ENCODE measurements around the gene ANXA2R.
"Not testable (repeated sequence)": the region's sequence is repeated elsewhere in the genome, so short reads cannot be mapped to it uniquely, and the experiment has no call there.

The ANXA2R gene

GRCh38 chr5:43036409-43036808 lies 3.7 kb downstream of the ANXA2R start:
- H3K4me3 ChIP-seq (ENCODE audit: low read depth, low read length): no peak overlapping the region

DNA sequence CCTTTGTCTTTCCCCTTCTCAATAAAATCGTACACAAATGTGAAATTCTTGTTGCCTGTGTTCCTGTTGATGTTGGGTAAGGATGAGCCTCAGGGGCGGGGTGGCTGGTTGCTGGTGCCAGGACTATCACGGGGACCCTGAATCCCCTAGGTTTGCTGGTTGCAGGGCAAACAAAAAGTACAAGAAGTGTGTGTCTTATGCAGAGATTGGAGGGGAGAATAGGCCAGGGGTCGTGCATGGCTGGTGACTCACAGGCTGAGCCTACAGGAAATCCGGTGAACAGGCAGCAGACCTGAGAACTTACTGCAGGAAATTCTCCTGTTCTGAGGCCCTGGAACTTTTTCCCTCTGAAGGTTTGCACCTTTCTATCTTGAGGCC lies 5.5 kb downstream of the ANXA2R start:
- H3K4me3 ChIP-seq (ENCODE audit: low read depth, low read length): no peak overlapping the region

- no peak overlapping the region for H3K4me3 ChIP-seq (ENCODE audit: low read depth, low read length)
Observed at GRCh38 chr5:43033841-43034590, 6.1 kb downstream of the ANXA2R start.

GRCh38 chr5:43027054-43027785 lies 12.9 kb downstream of the ANXA2R start:
- H3K4me3 ChIP-seq (ENCODE audit: low read depth, low read length): no peak overlapping the region

DNA sequence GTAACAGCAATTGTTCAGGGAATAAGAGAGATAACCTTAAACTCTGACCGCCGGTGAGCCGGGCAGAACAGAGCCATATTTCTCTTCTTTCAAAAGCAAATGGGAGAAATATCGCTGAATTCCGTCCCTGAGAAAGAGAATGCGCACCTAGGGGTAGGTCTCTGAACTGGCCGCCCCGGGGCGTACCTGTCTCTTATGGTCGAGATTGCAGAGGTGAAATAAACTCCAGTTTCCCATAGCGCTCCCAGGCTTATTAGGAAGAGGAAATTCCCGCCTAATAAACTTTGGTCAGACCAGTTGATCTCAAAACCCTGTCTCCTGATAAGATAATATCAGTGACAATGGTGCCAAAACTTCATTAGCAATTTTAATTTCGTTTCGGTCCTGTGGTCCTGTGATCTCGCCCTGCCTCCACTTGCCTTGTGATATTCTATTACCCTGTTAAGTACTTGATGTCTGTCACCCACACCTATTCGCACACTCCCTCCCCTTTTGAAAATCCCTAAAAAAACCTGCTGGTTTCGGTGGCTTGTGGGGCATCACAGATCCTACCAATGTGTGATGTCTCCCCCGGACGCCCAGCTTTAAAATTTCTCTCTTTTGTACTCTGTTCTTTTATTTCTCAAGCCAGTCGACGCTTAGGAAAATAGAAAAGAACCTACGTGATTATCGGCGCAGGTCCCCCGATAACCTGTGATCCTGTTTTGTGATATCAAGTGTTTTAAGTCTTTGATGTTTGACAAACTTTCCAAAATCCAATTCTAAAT lies 14.8 kb downstream of the ANXA2R start:
- not testable (repeated sequence) for H3K4me3 ChIP-seq (ENCODE audit: low read depth, low read length)

- no peak overlapping the region for H3K4me3 ChIP-seq (ENCODE audit: low read depth, low read length)
Observed at GRCh38 chr5:43024217-43024616, 15.9 kb downstream of the ANXA2R start.

- H3K4me3 ChIP-seq (ENCODE audit: low read depth, low read length): no peak overlapping the region
Observed at GRCh38 chr5:43021151-43021550, 19.0 kb downstream of the ANXA2R start.

- no peak overlapping the region for H3K4me3 ChIP-seq (ENCODE audit: low read depth, low read length)
Observed at GRCh38 chr5:43020399-43020746, 19.7 kb downstream of the ANXA2R start.

GRCh38 chr5:43019614-43020398 lies 20.3 kb downstream of the ANXA2R start:
- H3K4me3 ChIP-seq (ENCODE audit: low read depth, low read length): no peak overlapping the region

DNA sequence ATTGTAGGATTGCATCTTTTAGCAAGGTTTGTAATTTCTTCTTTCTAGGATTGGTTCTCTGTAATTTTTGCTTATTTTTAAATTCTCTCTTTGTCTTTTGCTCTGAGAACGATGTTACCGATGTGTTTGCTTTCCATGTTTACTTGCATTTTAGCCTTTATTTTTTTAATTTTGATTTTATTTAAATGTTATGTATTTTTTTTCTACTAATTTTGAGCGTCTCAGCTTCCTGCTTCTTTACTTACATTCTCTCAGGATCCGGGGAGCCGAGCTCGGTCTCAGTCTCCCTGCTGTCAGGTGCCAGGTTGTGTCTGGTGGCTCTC lies 20.9 kb downstream of the ANXA2R start:
- H3K4me3 ChIP-seq (ENCODE audit: low read depth, low read length): no peak overlapping the region

DNA sequence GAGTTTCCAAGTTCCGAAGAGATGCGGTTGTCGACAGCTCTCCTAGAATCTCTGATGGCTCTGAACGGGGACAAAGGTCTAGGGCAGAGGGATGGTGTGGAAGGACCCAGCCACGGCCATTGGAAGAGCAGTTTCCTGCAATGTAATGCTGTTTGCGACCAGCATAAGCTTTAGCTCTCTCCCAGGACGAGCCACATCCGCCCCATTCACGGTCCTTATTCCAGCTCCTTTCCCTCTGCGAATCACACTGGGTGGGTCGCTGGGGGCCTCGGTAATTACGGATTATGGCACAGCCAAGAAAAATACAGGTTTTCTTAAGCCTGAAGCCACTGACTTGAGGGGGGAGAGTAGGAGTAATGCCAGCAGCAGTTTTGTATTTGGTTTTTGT lies 22.7 kb downstream of the ANXA2R start:
- peak overlapping the region; percentile 56 for H3K4me3 ChIP-seq (ENCODE audit: low read depth, low read length)

DNA sequence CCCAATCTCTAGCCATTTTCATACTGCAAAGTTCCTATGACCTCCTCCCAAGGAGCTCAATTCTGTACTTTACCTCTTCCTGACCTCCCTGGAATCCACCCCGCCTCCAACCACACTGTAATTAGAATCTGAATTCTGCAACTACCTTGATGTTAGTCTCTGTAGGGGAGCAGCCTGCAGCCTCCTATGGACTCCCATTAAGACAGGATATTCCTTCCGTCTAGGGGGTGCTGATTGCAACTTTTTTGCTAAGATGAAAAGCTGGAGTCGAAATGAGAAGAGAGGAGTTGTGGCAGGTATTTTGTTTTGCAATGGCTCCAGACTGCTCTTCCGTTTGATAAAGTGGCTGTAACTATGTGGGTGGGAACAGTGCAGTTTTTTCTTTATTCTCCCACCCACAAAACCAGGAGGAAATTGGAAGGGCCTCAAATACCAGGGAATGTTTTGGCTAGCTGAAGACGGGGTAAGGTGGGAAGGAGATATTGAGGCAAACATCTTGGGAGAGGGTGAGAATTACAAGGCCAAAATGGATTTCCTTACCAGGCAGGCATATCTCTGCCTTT lies 23.8 kb downstream of the ANXA2R start:
- no peak overlapping the region for H3K4me3 ChIP-seq (ENCODE audit: low read depth, low read length)

DNA sequence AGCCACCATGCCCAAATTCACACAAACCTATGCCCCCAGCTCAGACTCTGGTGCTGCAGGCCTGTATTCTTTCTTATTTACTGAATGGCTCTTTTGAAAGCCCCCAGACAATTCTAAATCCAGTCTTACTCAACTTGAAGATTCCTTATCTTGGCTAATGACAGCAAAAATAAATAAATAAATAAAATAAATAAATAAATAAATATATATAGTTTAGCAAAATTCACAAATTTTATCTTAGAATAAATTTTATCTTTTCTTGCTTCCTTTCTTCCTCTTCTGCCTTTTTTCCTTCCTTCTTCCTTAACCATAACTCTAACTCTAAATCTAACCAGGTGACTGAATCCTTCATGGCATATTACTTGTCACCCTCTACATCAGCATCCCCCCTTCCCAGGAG lies 25.6 kb downstream of the ANXA2R start:
- H3K4me3 ChIP-seq (ENCODE audit: low read depth, low read length): no peak overlapping the region

GRCh38 chr5:43010935-43011315 lies 29.2 kb downstream of the ANXA2R start:
- no peak overlapping the region for H3K4me3 ChIP-seq (ENCODE audit: low read depth, low read length)

GRCh38 chr5:43008363-43009153 lies 31.6 kb downstream of the ANXA2R start:
- peak overlapping the region; percentile 30 for H3K4me3 ChIP-seq (ENCODE audit: low read depth, low read length)

GRCh38 chr5:43007911-43008362 lies 32.2 kb downstream of the ANXA2R start:
- peak overlapping the region; percentile 30 for H3K4me3 ChIP-seq (ENCODE audit: low read depth, low read length)

DNA sequence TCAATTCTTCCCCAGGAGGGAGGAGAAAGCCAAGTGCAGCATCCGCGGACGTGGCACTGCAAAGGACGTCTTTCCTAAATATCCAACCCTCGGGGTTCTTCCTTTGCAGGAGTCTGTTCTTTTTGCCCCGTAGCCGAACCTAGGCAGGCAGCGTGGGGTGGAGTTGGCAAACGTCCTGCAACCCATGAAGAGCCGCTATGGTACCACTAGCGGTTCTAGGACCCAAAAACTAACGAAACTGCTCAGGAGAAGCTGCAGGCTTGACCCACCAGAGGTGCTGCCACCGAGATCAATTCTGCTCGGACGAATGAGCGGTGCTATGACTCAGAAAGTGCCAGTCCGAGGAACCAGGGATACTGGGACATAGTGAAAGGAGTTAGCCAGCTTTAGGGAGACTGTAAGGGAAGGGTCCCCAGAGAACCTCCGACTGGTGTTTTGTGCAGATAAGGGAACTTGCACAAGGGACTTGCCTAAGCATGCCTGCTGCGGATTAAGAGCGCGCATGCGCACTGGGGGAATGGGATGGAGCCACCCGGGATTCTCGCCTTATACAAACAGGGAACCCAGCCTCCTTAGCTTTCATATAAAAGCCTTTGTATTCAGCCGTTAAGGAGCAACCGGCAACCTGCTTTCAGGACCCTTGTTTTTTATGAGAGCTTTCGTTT lies 32.7 kb downstream of the ANXA2R start:
- H3K4me3 ChIP-seq (ENCODE audit: low read depth, low read length): peak overlapping the region; percentile 30

DNA sequence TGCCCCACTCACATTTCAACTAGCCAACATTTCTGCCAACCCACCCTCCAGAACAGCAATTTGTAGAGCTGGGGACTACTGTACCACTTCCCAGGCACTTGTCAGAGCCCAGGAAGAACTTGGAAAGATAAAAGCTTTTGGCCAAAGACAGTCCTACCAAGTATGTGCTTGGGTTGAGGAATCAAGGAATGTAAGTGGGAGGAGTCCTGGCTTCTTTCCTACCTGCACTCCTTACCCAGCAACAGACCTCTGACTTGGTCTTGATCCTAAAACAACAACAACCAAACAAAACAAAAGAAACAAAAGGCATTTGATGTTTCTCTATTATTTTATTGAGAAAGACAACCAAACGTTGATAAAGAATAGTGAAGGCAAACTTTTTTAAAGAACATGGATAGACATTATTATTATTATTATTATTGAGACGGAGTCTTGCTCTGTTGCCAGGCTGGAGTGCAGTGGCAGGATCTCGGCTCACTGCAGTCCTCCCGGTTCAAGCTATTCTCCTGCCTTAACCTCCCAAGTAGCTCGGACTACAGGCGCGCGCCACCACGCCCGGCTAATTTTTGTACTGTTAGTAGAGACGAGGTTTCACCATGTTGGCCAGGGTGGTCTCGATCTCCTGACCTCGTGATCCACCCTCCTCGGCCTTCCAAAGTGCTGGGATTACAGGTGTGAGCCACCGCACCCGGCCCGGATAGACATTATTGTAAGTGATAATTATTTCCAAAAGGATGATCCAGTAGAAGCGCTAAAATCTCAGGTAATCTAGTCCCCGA lies 33.5 kb downstream of the ANXA2R start:
- no peak overlapping the region for H3K4me3 ChIP-seq (ENCODE audit: low read depth, low read length)

DNA sequence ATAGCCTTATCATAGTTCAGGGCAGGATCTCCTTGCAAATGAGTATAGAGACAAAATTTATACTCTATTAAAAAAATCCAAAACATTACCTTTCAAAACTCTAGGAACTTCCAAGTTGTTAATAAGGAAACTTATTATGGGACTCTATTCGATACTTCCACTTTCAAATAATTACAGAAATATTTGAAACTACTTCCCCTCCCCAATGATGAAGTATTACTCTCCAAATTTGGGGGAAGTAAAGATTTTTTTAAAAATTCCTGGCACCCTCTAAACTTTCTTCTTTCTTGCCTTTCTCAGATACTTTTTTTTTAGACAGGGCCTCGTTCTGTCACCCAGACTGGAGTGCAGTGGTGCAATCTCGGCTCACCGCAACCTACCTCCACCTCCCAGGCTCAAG lies 35.1 kb downstream of the ANXA2R start:
- H3K4me3 ChIP-seq (ENCODE audit: low read depth, low read length): no peak overlapping the region
